Lung microvascular endothelial cell (primary cell): ENCODE measurements around the gene AKR7A3. TPM values are rescaled to one million over a fixed set of nuclear protein-coding genes. Genes with fewer than 3 reads are reported as not detected.
A peak's percentile ranks its signal among the peaks of the same experiment; 100 is the strongest.

Experiments
- DNase-seq, 2 donors: peaks; one replicate each; pipeline versions ENCODE4 v3.0.0 to v3.0.0-alpha.2; 2010; ENCODE audit warnings: low read depth in 2 of 2
- total RNA-seq: library from RNA; depleted of rRNA; stranded (reverse); fragments of >200 nt; gene quantifications from 2 replicates; pipeline ENCODE4 v1.2.1, GENCODE V29; 2014

AKR7A3 gene
- under 0.01 and 0.22 TPM in 2 replicates for total RNA-seq

DNA sequence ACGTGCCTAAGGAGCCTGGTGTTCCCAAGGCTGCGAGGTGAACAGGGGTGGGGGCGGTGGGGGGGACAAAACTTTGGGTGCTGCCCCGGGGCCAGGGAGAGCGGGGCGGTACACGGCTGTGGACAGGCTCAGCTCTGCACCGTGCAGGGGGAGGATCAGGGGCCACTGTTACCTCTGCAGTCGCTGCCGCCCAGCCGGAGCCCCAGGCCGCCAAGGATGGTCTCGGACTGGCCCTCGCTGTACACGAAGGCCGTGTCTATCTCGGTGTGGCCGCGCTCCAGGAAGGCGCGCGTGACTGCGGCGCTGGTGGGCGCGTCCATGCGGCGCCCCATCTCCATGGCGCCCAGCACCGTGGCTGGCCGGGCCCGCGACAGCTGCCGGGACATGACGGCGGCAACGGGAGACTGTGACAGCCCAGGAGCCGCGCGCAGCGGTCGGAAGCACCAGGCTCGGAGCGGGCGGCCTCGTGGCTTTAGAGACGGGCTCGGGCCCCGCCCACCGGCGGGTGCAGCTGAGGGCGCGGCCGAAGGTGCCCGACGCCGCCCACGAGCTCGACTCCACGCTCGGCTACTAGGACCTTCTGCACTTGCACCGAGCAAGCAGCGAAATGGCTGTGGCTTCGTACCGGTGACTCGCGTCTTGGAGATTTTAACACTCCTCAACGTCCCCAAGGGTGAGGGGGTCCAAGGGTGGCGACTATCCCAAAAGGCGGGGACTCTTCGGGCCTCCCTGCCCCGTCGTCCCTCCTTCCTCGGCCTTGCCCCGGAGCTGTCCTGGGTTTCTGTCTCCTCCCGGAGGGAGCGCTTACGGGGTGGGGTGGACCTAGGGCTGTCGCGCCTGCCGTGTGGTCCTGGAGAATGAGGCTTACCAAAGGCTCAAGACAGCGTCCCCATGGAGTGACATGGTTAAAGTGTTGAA is at the start of gene AKR7A3:
TSS of gene AKR7A3 (minus strand) at position 447 of the 918 bp plus-strand sequence. CDS start at position 386, 61 bp downstream.
- peak; percentile 14 to 17 for DNase-seq

DNA sequence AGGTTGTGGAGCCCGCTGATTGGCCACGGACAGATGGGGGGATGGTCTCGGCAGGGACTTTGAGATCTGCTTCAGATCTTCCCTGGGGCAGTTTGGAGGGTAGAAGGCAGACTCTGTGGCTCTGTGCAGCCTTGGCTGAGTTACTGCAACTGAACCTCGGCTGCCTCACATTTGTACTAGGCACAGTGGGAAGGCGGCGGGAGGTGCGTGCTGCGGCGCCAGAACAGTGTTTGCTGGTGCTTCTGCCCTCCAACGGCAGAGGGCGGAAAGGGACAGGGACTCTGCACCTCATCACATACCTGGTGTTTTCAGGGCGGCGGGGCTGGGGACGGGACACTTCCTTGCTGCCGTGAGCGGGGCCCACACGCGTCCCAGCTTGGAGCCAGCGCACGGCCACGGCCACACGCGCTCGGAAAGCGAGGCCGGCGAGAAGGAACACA is 49.8 kb upstream of the AKR7A3 start:
- DNase-seq = no peak

DNA sequence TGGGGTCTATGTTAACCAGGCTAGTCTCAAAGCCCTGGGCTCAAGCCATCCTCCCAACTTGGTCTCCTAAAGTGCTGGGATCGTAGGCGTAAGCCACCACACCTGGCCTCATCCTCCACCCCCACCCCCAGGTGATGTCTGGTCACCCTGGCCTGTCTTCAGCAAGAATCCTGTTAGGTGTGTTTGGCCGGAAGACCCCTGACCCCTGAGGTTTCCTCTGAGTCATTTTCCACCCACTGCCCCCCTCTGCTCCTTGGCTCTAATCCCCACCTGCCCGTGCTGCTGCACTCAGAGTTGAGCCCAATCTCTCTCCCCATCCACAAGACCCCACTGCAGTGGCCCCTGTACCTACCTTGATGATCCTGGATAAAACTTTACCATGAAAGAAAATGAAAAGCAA is 48.7 kb upstream of the AKR7A3 start:
- peak in 1 of 2 donors; percentile 50 for DNase-seq

DNA sequence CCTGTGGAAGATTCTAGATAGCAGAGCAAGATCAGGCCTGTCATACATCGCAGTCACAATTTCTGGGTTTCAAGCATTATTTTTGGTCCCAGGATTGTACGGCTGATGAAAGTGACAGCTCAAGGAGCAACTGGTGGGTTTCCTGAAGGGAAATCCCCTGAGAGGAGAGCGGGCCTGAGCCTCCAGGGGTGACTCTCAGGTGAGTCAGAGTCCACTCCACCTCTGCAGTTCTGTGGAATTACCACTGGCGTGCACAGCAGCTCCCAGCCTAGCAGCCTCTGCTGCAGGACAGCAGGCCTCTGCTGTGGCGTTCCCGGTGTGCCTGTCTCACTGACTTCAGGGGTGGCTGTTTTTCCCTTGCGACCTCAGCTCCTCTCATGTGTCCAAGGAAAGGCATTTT is 48.0 kb upstream of the AKR7A3 start:
- peak in 1 of 2 donors; percentile 24 for DNase-seq

DNA sequence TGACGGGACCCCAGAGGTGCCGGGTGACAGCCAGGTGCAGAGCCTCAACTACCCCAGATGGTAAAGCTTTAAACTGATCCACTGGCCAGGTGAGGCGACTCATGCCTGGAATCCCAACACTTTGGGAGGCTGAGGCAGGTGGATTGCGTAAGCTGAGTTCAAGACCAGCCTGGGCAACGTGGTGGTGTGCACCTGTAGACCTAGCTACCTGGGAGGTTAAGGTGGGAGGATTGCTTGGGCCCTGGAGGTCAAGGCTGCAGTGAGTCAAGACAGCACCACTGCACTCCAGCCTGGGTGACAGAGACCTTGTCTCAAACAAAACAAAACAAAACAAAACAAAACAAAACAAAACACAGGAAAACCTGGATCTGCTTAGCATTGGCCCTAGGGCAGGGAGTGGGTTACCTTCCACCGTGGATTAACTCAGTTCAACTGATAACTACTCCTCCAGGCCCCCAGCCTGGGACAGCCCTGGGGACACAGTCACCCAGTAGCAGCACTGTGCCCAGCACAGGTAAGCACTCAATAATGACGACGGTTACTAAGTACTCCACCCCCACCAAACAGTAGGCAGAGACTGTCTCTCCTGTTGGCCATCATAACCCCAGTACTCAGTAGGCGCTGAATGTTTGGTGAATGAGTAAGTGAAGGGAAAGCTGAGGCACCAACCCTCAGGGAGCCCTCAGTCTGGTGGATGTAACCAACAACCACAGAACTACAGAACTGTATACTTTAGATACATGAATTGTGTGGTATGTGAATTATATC is 45.2 kb upstream of the AKR7A3 start:
- DNase-seq = no peak

DNA sequence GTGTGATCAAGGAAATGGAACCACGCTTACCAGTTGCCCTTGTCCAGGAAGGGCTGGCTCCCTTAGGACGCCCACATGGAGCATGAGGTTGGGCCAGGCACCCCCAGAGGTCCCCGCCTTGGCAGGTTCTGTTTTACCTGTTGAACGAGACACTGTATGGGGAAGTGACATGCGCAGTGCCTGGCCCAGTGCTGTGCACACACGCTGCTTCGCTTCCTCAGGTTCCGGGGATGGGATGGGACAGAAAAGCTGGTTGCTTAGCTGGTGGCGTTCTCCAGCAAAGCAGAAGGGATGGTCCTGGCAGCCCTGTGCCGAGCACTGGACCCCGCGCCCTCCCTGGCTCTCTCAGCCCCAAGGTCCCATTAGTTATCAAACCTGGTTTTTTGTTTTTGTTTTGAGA is 44.3 kb upstream of the AKR7A3 start:
- DNase-seq = no peak

DNA sequence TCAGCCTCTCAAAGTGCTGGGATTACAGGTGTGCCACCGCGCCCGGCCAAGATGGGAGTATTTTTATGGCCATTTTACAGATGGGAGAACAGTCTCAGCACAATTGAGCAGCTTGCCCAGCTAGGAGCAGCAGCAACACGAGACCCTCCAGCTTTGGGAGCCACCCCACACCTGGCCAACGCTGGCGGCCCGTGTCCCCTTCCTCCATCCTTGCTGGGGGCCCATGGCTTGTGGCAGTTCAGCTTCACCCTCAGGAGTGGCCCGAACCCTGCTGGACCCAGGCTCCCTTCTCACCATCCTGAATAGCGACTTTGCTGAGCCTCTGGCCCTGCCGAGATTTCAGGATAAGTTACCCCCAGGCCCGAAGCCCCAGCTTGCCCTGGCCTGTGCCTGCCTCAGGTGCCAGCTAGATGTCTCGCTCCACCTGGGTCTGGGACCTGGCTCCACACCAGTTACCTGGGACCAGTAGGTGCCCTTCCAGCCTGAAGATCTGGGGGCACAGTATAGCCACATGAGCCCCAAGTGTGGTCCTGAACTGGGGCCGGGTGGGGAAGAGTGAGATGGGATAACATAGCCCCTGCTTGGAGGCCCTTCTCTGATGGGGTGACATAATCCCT is 42.8 kb upstream of the AKR7A3 start:
- DNase-seq = no peak

DNA sequence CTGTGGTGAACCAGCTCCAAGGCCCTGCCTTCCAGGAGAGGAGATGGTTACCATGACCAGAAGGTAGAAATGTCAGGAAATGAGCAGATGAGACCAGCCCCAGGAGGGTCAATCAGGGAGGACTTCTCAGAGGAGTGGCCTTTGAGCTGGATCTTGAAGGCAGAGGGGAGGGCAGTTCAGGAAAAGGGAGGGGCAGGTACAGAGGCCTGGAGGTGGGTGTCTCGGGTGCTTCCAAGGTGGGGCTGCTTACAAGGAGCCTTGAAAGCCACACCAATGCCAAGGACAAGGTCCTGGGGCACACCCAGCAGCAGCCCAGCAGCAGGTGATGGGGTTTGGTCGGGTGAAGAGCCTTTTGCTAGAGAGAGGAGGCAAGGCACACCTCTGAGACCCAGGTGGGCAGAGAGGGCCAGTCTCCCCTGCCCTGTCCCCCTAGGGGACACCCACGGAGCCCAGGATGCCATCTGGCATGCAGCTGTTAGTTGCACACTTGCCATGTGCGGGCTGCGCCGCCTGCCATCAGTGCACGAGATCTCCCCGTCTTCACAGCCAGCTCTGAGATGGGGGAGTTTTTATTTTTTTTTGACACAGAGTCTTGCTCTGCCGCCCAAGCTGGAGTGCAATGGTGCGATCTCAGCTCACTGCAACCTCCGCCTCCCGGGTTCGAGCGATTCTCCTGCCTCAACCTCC is 42.0 kb upstream of the AKR7A3 start:
- DNase-seq = no peak

DNA sequence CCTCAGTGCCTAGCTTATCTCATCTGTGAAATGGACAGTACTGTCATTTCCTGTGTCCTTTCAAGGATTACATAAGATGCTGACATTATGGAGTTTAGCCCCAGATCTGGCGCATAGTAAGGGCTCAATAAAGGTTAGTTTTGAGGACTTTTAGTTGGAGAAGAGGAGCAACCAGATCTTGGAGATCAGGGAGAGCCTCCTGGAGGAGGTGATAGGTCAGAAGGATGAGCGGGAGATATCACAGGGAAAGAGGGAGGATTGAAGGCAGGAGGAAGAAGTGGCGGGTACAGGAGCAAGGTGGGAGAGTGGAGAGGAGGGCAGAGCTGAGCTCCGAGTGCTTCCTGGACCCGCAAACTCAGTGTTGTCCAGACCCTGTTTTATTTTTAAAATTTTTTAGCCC is 41.0 kb upstream of the AKR7A3 start:
- DNase-seq = no peak

DNA sequence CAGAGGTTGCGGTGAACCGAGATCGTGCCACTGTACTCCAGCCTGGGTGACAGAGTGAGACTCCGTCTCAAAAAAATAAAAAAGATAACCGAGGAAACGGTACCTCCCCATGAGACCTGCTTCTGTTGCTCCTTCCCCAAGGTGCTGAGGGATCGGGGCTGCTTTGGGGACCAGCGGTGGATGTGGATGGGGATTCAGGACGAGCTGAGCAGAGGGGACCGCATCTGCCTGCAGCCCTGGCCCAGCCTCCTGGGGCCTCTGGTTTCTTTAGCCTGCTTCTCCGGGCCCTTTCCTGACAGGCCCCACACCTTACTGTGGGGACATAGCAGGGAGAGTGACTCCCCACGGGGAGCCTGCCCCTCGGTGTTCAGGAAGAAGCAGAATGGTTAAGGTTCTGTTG is 40.6 kb upstream of the AKR7A3 start:
- no peak for DNase-seq

DNA sequence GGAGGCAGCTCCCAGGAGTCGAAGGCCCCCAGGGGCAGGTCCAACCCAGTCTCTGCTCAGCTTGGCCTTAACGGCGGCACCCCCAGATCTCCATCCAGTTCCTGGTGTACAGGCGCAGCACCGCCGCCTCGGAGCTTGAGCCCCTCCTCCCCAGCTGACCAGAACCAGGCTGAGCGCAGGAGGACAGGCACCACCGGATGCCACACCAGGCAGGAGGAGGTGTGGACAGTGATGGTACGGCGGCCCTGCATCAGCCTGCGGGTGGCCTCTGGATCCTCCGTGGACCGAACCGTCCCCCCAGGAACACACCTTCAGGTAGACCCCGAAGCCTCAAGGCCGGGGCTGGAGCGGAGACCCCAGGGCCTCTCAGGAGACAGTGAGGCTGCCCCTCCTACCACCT is 39.9 kb upstream of the AKR7A3 start:
- DNase-seq = no peak

DNA sequence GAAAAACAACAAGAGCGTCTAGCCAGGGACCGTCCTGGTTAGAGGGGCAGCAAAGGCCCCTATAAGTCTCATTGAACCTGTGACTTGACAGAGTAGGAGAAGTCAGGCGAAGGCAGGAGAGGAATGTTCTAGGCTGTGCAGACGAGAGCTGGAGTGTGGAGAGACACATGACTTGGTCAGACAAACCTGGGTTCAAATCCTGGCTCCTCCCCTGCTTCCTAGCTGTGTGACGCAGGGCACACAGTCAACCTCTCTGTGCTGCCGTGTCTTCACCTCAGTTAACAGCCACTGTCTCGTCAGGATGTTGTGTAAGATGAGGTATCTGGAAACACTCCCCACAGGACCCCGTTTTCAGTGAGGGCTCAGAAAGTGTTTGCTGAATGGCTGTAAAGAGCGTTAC is 39.2 kb upstream of the AKR7A3 start:
- DNase-seq = no peak

DNA sequence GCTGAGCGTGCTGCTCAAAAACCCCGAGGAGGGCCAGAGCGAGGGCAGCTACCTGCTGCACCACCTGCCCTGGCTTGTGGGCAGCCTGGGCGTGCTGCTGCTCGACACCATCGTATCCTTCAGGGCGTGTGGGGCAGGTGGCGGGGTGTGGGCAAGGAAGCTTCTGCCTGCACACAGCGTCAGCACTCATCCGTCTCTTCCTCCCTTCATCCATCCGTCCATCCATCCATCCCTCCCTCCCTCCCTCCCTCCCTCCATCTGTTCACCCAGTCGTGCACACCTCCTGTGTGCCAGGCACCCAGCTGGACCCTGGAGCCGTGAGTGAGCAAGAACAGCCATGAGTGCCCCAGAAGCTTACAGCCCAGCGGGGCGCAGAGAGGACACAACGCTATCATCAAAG is 38.7 kb upstream of the AKR7A3 start:
- DNase-seq = no peak

DNA sequence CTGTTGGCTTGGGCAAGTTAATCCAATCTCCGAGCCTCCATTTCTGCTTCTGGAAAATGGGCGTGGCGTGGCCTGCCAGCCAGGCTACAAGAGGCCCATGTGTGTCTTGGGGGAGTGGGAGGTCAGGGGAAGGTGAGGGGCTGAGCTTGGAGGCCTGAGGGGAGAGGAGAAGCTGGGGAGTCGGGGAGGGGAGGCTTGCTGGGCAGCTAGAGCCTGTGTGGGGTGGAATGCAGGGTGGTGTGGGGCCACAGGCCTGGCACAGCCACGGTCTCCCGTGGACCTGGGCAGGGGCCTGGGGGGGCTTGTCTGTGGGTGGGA is 38.1 kb upstream of the AKR7A3 start:
- DNase-seq = no peak

DNA sequence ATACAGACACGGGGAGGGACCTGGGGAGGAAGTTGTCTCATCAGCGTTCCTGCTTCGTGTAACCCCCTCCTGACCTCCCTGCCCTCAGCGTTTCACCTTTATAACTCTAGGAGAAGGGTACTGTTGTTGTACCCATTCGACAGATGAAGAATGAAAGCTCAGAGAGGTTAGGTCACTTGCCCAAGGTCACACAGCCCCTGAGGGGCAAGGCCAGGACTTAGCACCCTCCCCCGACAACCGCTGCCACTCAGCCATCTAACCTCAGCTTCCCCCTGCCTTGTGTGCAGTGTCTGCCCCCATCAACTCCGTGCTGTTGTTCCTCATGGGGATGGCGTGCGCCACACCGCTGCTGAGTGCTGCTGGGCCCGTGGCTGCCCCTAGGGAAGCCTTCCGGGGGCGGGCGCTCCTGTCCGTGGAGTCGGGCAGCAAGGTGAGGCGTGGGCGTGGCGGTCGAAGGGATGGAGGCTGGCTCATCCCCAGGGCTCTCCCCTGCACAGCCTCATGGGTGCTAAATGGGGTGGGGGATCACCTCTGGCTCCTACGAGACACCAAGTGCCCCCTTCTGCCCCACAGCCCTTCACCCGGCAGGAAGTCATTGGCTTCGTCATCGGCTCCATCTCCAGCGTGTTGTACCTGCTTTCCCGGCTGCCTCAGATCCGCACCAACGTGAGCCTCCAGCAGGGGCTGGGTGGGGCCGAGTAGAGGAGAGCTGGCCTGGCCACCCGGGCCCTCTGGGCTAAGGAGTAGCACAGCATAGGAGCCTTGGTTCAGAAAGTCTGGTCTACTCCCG is 37.6 kb upstream of the AKR7A3 start:
- no peak for DNase-seq

DNA sequence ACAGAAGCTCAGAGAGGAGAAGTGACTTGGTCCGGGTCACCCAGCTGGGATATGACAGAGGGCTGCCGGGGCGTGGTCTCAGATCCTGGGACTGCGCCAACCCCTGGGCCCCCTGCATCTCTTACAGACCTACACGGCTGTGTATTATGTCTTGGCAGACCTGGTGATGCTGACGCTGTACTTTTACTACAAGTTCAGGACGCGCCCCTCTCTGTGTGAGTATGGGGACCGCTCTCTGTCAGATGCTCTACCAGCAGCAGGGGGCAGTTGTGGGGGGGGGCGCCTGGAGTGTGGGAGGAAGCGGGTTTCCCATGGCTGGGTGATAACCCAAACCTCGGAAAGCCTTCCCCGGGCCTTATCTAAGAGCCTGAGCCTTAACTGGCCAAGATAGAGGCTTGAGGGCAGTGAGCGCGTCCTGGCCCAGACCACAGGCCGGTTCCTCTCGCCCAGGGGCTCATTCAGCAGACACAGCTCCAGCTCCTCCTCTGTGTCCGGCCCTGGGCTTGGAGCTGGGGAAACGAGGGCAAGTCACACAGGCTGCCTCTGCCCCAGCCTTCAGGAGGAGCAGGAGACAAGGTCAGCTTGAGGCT is 36.9 kb upstream of the AKR7A3 start:
- no peak for DNase-seq

DNA sequence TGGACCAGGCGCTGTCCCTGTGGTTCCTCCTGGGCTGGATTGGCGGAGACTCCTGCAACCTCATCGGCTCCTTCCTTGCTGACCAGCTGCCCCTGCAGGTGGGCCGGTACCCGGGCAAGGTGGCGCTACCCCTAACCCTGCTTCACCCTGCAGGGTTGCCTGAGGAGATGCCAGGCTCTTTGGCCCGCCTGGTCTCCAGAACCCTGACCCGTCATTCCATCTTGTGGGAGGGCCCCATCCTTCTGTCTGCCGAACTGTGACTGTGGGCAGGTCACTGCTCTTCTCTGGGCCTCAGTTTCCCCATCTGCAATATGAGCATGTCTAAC is 36.1 kb upstream of the AKR7A3 start:
- DNase-seq = no peak

DNA sequence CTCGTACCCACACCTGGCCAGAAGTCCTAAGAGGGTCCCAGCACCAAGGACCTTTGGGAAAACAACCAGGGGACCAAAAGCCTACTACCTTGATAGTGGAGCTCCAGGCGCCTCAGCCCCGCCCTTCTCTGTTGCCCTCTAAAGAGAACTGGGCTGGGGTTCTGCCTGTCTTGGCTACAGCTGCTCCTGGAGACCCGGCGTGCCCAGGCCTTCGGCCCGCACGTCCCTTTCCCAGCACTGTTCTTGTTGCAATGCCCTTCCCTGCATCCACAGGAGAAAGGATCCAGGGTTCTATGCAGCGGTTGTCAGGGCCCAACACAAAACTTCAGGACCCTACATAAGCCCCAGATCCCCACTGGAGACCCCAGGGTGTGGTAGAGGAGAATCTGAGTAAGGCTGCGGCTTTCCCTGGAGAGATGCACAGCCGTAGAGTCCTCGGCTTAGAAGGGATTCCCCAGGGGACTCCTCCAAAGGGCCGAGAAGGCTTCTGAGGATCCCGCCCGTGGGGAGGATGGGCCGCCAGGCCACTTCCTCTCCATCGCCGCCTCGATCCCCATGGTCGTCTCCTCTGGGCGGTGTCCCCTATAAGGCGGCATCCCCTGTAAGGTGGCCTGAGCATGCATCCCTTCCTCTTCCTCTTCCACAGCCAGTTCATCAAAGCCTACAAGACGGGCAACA is 35.6 kb upstream of the AKR7A3 start:
- DNase-seq = no peak

DNA sequence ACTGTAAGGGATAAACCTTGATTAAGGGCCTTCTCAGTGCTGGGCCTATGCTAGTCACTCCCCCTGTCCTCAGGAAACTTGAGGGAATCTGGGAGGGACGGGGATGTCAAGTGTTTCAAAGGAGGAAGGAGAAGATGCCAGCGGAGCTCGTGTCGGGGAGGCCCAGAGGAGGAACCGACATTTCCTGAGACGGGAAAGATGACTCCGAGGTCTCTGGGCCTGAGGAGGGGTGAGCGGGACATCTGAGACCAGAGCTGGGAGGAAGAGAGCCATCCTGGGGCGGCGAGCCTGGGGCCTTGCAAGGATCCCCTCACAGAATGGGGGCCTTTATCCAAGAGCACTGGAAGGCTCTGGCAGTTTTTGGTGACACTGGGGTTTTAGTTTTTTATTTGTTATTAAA is 33.9 kb upstream of the AKR7A3 start:
- DNase-seq = peak in 1 of 2 donors; percentile 54

DNA sequence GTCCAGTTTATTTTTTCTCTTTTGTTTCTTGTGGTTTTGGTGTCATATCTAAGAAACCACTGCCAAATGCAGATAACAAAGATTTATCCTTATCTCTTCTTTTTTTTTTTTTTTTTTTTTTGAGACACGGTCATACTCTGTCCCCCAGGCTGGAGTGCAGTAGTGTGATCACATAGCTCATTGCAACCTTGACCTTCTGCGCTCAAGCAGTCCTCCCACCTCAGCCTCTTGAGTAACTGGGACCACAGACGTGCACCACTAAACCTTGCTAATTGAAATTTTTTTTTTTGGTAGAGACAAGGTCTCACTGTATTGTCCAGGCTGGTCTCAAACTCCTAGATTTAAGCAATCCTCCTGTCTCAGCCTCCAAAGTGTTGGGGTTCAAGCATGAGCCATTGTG is 32.5 kb upstream of the AKR7A3 start:
- DNase-seq = no peak
